Measurements from ENCODE around the gene SETBP1.

Gene SETBP1

GRCh38 chr18:44679056-44679913, 1.4 kb upstream of the SETBP1 start:
- peak; percentile 87 for DNase-seq (ENCODE audit: low spot score)

DNA sequence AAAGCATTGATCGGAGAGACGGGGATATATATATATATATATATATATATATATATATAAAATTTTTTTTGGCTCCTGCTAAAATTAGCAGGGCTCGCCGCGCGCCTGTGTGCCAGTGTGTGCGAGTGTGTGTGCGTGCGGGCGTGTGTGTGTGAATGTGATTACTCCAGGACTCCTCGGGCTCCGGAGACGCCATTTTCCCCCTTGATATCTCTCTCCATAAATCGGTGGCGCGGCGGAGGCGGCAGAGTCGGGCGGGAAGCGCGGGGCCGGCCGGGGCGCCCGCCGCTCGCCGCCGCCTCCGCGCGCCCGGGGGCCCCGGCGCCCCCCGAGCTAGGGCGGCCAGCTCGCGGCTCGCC, 795 bp upstream of the SETBP1 start:
- peak; percentile 53 for DNase-seq (ENCODE audit: low spot score)

DNA sequence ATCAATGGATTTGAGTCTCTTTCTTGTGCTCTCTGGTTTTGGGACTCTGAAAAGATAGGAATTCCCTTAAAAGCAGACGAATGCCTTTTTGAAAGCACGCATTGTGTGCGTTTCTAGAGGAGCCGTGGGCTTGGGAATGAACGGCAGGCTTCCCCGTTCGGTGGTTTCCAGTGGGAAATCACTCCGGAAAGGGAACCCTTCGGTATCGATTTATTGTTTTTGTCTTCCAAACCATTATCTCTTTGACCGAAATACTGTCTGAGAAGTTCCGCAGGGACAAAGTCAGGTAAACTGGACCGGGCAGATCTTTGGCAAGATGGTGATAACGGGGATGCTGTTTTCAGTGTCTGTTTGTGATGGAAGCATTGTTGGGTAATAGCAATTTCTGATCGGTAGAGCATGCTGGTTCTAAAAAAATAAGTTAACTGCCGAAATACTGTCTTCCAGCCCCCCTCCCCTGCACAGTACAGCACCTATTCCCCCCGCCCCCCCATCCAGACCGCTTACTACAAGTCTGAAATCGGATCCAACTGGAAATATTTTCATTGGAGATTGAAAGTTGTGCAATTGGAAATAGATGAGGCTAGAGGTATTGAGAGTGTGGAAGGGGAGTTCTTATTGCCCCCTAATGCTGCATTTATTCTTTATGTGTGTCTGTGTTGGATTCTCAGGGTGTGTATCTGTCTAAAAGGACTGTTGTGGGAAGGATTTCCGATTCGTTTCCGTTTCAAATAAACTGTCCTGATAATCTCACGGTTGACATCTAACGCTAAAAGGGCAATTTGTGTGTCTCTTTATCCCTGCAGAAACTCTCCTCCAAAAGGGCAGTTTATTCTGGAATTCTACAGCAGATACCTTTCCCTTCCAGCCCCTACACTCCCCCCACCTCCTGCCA, 635 bp downstream of the SETBP1 start:
- no peak for DNase-seq (ENCODE audit: low spot score)

GRCh38 chr18:44682201-44682870, 1.6 kb downstream of the SETBP1 start:
- DNase-seq (ENCODE audit: low spot score): no peak

GRCh38 chr18:44682871-44683221, 2.2 kb downstream of the SETBP1 start:
- DNase-seq (ENCODE audit: low spot score): no peak

GRCh38 chr18:44683556-44683955, 2.9 kb downstream of the SETBP1 start:
- DNase-seq (ENCODE audit: low spot score): no peak

GRCh38 chr18:44685296-44685695, 4.6 kb downstream of the SETBP1 start:
- no peak for DNase-seq (ENCODE audit: low spot score)

DNA sequence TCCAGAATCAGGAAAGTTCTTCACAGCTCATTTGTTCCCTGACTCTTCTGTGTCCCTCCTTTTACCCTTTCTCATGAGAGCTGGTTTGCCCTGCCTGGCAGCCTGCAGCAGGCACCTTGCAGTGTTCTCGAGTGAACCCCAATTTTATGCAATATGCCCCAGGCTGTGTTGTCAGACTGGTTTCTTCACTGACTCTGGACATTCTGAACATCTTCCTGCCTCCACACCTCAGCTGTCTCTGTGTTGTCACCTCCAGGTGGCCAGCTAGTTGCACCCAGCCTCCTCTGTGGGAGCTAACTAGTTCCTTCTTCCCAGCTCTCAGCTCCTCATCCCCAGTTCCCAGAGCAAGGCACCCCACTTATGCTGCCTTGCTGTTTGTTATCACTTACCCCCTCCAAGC, 5.5 kb downstream of the SETBP1 start:
- DNase-seq (ENCODE audit: low spot score): no peak

DNA sequence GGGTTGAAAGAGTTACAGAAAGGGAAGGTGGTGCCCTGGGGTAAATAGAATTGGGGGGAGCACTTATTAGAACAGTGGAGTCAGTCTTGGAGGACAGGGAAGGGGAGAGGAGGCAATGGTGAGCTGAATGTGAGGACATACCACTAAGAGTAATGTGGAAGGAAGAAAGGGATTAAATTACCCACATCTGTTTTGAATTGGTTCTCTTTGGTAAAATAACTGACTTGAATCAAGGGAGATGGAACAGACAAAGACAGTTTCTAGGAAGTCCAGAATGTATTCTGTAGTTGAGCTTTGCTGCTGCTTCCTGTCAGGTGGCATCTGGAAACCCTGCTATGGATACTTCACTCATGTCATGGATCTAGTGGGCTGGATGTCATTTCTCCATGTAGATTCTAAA, 6.7 kb downstream of the SETBP1 start:
- DNase-seq (ENCODE audit: low spot score): no peak

- DNase-seq (ENCODE audit: low spot score): no peak
Measured at GRCh38 chr18:44689736-44690135, 9.0 kb downstream of the SETBP1 start.

GRCh38 chr18:44691148-44691925, 10.6 kb downstream of the SETBP1 start:
- DNase-seq (ENCODE audit: low spot score): no peak

- DNase-seq (ENCODE audit: low spot score): no peak
Measured at GRCh38 chr18:44693030-44693784, 12.5 kb downstream of the SETBP1 start.

- DNase-seq (ENCODE audit: low spot score): no peak
Measured at GRCh38 chr18:44695503-44695902, 14.8 kb downstream of the SETBP1 start.

DNA sequence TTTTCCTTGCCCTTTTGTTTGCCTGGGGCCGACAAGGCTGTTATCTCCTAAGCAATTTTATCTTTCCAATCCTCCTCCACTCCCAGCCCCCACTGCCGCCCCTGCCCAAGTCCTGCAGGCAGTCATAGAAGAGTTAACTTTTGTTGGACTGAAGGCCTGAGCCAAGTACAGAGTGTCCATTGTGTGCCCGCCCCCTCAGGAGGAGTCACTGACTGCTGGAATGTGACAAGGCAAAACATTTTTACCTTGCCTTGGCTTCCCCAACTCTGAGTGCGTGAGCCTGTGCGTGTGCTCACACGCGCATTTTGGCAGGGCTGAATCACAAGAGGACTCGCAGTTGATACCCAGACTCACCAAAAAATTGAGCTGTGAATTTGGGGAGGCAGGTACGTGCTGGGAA, 16.2 kb downstream of the SETBP1 start:
- no peak for DNase-seq (ENCODE audit: low spot score)

GRCh38 chr18:44697315-44697714, 16.6 kb downstream of the SETBP1 start:
- DNase-seq (ENCODE audit: low spot score): no peak

GRCh38 chr18:44698518-44698917, 17.8 kb downstream of the SETBP1 start:
- DNase-seq (ENCODE audit: low spot score): no peak

DNA sequence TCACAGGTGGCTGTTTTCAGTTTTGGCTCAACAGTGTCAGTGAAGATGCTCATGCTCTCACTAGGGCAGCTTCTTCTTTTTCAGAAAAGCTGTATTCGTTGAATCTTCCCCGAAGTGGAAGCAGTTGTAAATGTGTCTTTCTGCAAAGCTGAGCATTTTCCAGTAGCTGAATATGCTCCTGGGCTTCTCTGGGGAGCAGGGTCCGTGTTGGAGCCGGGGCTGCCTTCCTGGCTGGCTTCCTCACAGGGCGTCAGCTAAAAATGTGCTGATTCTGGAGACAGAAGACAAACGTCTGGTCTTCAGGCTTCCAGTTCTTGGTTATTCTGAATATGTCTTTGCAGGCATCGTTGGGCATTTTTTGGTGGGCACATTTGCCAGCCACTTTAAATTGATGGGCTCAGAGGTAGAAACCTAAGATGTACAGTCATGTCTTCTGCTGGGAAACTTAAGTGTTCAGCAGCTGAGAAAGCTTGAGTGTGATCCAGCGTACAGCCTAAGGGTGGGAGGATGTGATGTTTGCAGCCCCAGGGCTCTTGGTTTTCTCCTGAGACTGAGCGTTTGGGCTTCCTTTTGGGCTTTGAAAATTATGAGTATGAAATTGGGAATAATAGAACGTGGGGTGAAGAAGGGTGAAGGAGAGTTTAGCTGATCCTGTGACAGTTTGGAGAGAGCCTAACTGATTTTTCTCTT, 19.0 kb downstream of the SETBP1 start:
- no peak for DNase-seq (ENCODE audit: low spot score)

DNA sequence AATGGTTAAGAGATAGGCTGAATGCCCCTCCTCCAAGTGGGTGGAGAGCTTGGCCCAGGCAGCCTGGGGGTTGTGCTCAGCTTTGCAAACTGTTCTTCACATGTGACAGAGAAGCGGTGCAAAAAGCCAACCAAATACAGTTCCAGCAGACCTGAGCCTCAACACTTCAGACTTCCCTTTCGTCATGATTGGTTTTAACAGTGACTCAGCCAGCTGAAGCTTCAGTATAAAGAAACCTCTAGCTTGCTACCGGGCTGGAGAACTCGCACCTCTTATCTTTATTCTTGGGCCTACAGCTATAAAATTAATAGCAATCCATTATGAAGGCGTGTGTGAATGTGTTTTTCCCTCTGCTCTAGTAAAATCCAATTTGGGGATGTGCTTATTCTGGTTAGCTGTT, 20.0 kb downstream of the SETBP1 start:
- peak; percentile 44 for DNase-seq (ENCODE audit: low spot score)

- no peak for DNase-seq (ENCODE audit: low spot score)
Measured at GRCh38 chr18:44701227-44701626, 20.5 kb downstream of the SETBP1 start.

- DNase-seq (ENCODE audit: low spot score): no peak
Measured at GRCh38 chr18:44702594-44702993, 21.9 kb downstream of the SETBP1 start.
